OCI-LY3 (cell line): ENCODE results near the gene WDR31.

Experiments
- H2AFZ ChIP-seq: fragments of 200-600, 300-600 bp; shearing (Covaris generic); 2 replicates; pipeline ENCODE4 v1.6.0; 2014; ENCODE audit warnings: antibody characterized with exemption, low read depth, low read length
- H3K27ac ChIP-seq: fragments of 200-600, 300-600 bp; sonication (generic); 2 replicates; pipeline ENCODE4 v1.5.1; 2014; ENCODE audit warnings: mild to moderate bottlenecking, low read length, moderate library complexity, mixed read lengths
- H3K27me3 ChIP-seq: fragments of 200-600, 300-600 bp; sonication (generic); 2 replicates; pipeline ENCODE4 v1.6.1; 2014; ENCODE audit warnings: low read depth, low read length, mixed read lengths
- H3K36me3 ChIP-seq: fragments of 200-600, 300-600 bp; sonication (generic); replicated peaks from 2 replicates; pipeline ENCODE3; 2014; ENCODE audit warnings: low read depth, low read length, mixed read lengths
- H3K4me1 ChIP-seq: fragments of 300-600, 200-600 bp; sonication (generic); 2 replicates; pipeline ENCODE4 v1.6.1; 2014; ENCODE audit warnings: low read length, mixed read lengths
- H3K4me2 ChIP-seq: fragments of 200-600, 300-600 bp; sonication (generic); 2 replicates; pipeline ENCODE4 v1.6.1; 2014; ENCODE audit warnings: low read length, mixed read lengths
- H3K4me3 ChIP-seq: fragments of 300-600, 200-600 bp; sonication (generic); 2 replicates; pipeline ENCODE4 v1.5.1; 2014; ENCODE audit warnings: antibody characterized with exemption, mild to moderate bottlenecking, low read length, moderate library complexity
- H3K79me2 ChIP-seq: fragments of 300-600, 200-600 bp; shearing (Covaris generic); 2 replicates; pipeline ENCODE4 v1.6.1; 2014; ENCODE audit warnings: mild to moderate bottlenecking, low read length, mixed read lengths
- H3K9ac ChIP-seq: fragments of 300-600, 200-600 bp; shearing (Covaris generic); 2 replicates; pipeline ENCODE4 v1.6.0; 2014; ENCODE audit warnings: mild to moderate bottlenecking, low read length, moderate library complexity
- H3K9me3 ChIP-seq: fragments of 200-600, 300-600 bp; shearing (Covaris generic); 2 replicates; pipeline ENCODE4 v1.6.1; 2014; ENCODE audit warnings: low read length, mixed read lengths; ENCODE audit not compliant: insufficient read depth
- H4K20me1 ChIP-seq: fragments of 200-600, 300-600 bp; sonication (generic); 2 replicates; pipeline ENCODE4 v1.6.1; 2016; ENCODE audit warnings: low read length, mixed read lengths; ENCODE audit not compliant: insufficient read depth
- EZH2phosphoT487 ChIP-seq: fragments of 200-600 bp; shearing (Covaris generic); IDR thresholded peaks from 2 replicates; pipeline ENCODE4 v1.6.1; 2018; ENCODE audit warnings: antibody characterized with exemption, mixed run types, low read depth
- TF ChIP-seq, protein P1 (sequence below): fragments of 200-600, 300-600 bp; sonication (generic); IDR thresholded peaks from 2 replicates; pipeline ENCODE4 v1.5.1; 2014; ENCODE audit warnings: antibody characterized with exemption, low read length, low read depth

The WDR31 gene

DNA sequence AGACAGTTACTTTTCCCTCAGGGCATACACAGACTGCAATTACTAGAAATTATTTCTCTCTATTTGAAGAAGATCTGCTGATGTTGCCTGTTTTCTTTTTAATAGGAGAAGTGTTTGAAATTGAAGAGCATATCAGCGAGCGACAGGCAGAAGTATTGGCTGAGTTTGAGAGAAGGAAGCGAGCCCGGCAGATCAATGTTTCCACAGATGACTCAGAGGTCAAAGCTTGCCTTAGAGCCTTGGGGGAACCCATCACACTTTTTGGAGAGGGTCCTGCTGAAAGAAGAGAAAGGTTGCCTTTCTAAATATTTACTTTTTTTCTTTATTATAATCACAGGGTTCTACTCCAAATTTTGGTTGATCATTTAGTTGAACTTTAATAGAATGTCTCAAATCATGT lies 61.2 kb downstream of the WDR31 start:
- H4K20me1 ChIP-seq: peaks cover 5% of the 10 kb centered on the region; the same call in 1 of the 2 replicates
- H2AFZ ChIP-seq: no peak overlapping the region
- peaks cover 11% of the 10 kb centered on the region for H3K4me1 ChIP-seq
- H3K4me2 ChIP-seq: no peak overlapping the region
- no peaks in the 10 kb centered on the region for H3K9me3 ChIP-seq
- peaks cover 44% of the 10 kb centered on the region for H3K79me2 ChIP-seq
- H3K36me3 ChIP-seq: peaks cover 47% of the 10 kb centered on the region
- no peak overlapping the region for H3K27ac ChIP-seq
- no peak for TF ChIP-seq EZH2phosphoT487
- no peaks in the 10 kb centered on the region for H3K27me3 ChIP-seq
- H3K9ac ChIP-seq: no peak overlapping the region
- no peak overlapping the region for H3K4me3 ChIP-seq

GRCh38 chr9:113275157-113276131 lies 64.6 kb downstream of the WDR31 start, which contains the start of the genes CDC26 and PRPF4:
TSS of gene CDC26 (minus strand) at chr9:113275572. CDS start at chr9:113272507, 3,065 bp downstream.
TSS of gene PRPF4 (plus strand) at chr9:113275658. CDS start at chr9:113275744, 86 bp downstream.
- H3K4me3 ChIP-seq: peak within 1 kb of the TSS; percentile 89
- peak within 1 kb of the TSS; percentile 80 for H2AFZ ChIP-seq
- peaks cover 45% of the 10 kb centered on the region for H3K79me2 ChIP-seq
- H3K9me3 ChIP-seq: no peaks in the 10 kb centered on the region
- peaks cover 12% of the 10 kb centered on the region for H3K4me1 ChIP-seq
- peaks cover 42% of the 10 kb centered on the region for H3K36me3 ChIP-seq
- H3K9ac ChIP-seq: peak within 1 kb of the TSS; percentile 93
- H3K4me2 ChIP-seq: peak within 1 kb of the TSS; percentile 87
- no peak for TF ChIP-seq EZH2phosphoT487
- TF ChIP-seq, protein P1, sequence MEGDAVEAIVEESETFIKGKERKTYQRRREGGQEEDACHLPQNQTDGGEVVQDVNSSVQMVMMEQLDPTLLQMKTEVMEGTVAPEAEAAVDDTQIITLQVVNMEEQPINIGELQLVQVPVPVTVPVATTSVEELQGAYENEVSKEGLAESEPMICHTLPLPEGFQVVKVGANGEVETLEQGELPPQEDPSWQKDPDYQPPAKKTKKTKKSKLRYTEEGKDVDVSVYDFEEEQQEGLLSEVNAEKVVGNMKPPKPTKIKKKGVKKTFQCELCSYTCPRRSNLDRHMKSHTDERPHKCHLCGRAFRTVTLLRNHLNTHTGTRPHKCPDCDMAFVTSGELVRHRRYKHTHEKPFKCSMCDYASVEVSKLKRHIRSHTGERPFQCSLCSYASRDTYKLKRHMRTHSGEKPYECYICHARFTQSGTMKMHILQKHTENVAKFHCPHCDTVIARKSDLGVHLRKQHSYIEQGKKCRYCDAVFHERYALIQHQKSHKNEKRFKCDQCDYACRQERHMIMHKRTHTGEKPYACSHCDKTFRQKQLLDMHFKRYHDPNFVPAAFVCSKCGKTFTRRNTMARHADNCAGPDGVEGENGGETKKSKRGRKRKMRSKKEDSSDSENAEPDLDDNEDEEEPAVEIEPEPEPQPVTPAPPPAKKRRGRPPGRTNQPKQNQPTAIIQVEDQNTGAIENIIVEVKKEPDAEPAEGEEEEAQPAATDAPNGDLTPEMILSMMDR: no peak
- peak within 1 kb of the TSS; percentile 65 for H3K27ac ChIP-seq
- peaks cover 6% of the 10 kb centered on the region; the same call in 1 of the 2 replicates for H4K20me1 ChIP-seq
- H3K27me3 ChIP-seq: no peaks in the 10 kb centered on the region

DNA sequence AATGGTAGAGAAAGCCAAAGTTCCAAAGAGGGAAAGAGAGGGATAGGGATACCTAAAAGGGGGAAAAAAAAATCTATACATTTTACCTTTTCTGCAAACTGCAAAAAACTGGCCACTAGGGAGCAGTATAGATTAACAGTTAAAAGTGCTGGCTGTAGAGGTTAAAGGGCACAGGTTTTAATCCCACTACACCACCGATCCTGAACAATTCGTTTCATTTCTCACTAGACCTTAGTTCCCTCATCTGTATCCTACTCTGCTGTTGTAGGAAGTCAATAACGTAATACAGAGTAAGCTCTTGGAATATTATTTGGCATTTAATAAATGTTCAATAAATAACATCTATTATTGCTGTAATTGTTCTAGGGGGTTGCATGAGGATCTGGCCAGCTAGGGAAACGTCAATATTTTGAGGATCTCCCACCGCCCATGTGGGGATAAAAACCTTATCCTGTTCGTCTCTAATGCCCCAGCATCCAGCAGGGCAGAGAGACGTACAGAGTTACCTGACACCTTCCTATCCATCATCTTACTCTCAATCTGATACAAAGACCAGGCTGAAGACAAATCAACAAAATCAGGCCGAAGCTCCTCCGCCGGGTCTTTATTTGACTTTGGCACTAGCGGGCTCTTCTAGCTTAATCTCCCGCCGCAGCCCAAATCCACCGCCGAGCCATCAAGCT lies 65.5 kb downstream of the WDR31 start:
- H4K20me1 ChIP-seq: peaks cover 6% of the 10 kb centered on the region; the same call in 1 of the 2 replicates
- TF ChIP-seq, protein P1: peak; percentile 73
- no peak for TF ChIP-seq EZH2phosphoT487
- H3K9ac ChIP-seq: peak overlapping the region; percentile 93
- H3K4me2 ChIP-seq: peak overlapping the region; percentile 77
- H2AFZ ChIP-seq: peak overlapping the region; percentile 80
- H3K36me3 ChIP-seq: peaks cover 40% of the 10 kb centered on the region
- peaks cover 12% of the 10 kb centered on the region for H3K4me1 ChIP-seq
- peak overlapping the region; percentile 65 for H3K27ac ChIP-seq
- no peaks in the 10 kb centered on the region for H3K27me3 ChIP-seq
- peak overlapping the region; percentile 89 for H3K4me3 ChIP-seq
- H3K9me3 ChIP-seq: no peaks in the 10 kb centered on the region
- peaks cover 38% of the 10 kb centered on the region for H3K79me2 ChIP-seq

DNA sequence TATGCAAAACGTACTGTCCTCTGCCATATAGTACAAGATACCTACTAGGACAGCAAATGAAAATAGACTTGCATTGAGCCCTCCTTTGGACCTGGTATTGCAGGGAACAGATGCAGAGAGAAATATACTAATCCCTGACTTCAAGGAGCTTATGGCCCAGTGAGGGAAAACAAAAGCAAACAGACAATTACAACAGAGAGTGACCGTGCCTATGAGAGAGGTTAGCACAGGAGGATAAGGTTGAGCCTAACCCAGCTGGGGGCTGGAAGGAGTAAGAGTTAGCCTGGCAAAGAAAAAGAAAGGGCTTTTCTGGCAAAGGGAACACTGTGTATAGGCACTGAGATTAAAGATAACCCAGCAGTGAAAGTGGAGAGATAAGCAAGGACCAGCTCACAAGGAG lies 70.2 kb downstream of the WDR31 start:
- Histone ChIP-seq H4K20me1 (peaks cover 6% of the 10 kb centered on the region; the same call in 1 of the 2 replicates), H3K36me3 (peaks cover 44% of the 10 kb centered on the region), H3K79me2 (peaks cover 12% of the 10 kb centered on the region), H3K4me3 (no peak overlapping the region), H3K27ac (no peak overlapping the region), H3K9ac (no peak overlapping the region), H3K4me2 (no peak overlapping the region), H2AFZ (no peak overlapping the region), H3K27me3 (no peaks in the 10 kb centered on the region), H3K9me3 (no peaks in the 10 kb centered on the region), H3K4me1 (peaks cover 6% of the 10 kb centered on the region)
- no peak for TF ChIP-seq EZH2phosphoT487
- TF ChIP-seq, protein P1: no peak
